Right lobe of liver (tissue), 4 donors: Measurements from ENCODE around the gene WDFY4.

Source experiments
- POLR2A ChIP-seq: fragments of 450-650 bp; IDR thresholded peaks from one replicate; pipeline ENCODE4 v1.6.1; 2017; ENCODE audit warnings: antibody characterized with exemption, mild to moderate bottlenecking
- TF ChIP-seq, protein P1 (sequence below), 4 donors: fragments of 200-600 bp in 3 of 4; fragments of 450-650 bp in 1 of 4; IDR thresholded peaks; one replicate each; pipeline versions ENCODE4 v1.5.1 to v1.8.0; 2016 to 2022; ENCODE audit warnings: antibody characterized with exemption in 4 of 4, mild to moderate bottlenecking in 2 of 4
- donor health status: DM: no; HTN: no; CAD: no.
- donor health status: DM: no; HTN: no; CAD: no.
- donor health status: DM: no; HTN: yes; CAD: no.

DNA sequence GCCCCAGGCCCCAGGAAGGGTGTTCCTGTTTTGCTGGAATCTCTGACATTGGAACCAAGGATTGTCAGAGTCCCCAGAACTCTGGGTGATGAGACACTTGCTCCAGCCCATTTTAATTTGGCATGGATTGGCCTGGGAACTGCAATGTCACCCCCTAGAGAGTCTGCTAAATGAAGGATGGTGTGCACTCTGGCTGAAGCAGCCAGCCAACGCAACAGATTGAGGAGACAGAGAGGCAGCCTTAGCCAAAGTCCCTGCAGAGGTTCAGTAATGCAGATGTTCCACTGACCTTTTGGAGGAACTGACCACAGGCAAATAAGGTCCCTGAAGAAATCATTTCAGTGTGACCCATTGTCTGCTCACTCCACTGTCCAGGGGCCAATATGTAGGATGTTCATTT lies 241.6 kb downstream of the WDFY4 start:
- TF ChIP-seq, protein P1, sequence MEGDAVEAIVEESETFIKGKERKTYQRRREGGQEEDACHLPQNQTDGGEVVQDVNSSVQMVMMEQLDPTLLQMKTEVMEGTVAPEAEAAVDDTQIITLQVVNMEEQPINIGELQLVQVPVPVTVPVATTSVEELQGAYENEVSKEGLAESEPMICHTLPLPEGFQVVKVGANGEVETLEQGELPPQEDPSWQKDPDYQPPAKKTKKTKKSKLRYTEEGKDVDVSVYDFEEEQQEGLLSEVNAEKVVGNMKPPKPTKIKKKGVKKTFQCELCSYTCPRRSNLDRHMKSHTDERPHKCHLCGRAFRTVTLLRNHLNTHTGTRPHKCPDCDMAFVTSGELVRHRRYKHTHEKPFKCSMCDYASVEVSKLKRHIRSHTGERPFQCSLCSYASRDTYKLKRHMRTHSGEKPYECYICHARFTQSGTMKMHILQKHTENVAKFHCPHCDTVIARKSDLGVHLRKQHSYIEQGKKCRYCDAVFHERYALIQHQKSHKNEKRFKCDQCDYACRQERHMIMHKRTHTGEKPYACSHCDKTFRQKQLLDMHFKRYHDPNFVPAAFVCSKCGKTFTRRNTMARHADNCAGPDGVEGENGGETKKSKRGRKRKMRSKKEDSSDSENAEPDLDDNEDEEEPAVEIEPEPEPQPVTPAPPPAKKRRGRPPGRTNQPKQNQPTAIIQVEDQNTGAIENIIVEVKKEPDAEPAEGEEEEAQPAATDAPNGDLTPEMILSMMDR (IDR thresholded peaks at IDR 0.05) = no peak
- no peak for TF ChIP-seq POLR2A
